Osteoblast (primary cell): ENCODE data around the gene PHOX2B. TPM values are rescaled to one million over a fixed set of nuclear protein-coding genes. Genes with fewer than 3 reads are reported as not detected.

ENCODE experiments used
- DNase-seq: peaks from one replicate; pipeline ENCODE4 v3.0.0; 2011; ENCODE audit warnings: low spot score, mixed read lengths; ENCODE audit not compliant: insufficient read length; ENCODE audit errors: missing footprints
- H2AFZ ChIP-seq: 2 replicates; pipeline ENCODE4 v1.6.0; 2011; ENCODE audit warnings: mild to moderate bottlenecking, low read length
- H3K27ac ChIP-seq: 2 replicates; pipeline ENCODE4 v1.5.1; 2011; ENCODE audit warnings: mild to moderate bottlenecking, low read depth, low read length, moderate library complexity
- H3K27me3 ChIP-seq: 2 replicates; pipeline ENCODE4 v1.6.0; 2012; ENCODE audit warnings: mild to moderate bottlenecking, control low read depth, inconsistent platforms, low read length, moderate library complexity; ENCODE audit not compliant: insufficient read depth
- H3K36me3 ChIP-seq: 2 replicates; pipeline ENCODE4 v1.5.1; 2011; ENCODE audit warnings: mild to moderate bottlenecking, low read length, control low read depth, moderate library complexity; ENCODE audit not compliant: insufficient read depth
- H3K4me1 ChIP-seq: 2 replicates; pipeline ENCODE4 v1.5.1; 2011; ENCODE audit warnings: mild to moderate bottlenecking, low read length, control low read depth, moderate library complexity; ENCODE audit not compliant: insufficient read depth
- H3K4me2 ChIP-seq: 2 replicates; pipeline ENCODE4 v1.6.0; 2011; ENCODE audit warnings: mild to moderate bottlenecking, low read length; ENCODE audit not compliant: insufficient read depth
- H3K4me3 ChIP-seq: fragments of 200-600 bp; sonication (generic); 3 replicates; pipeline ENCODE4 v1.5.1; 2012; ENCODE audit warnings: mild to moderate bottlenecking, low read length, inconsistent platforms; ENCODE audit not compliant: insufficient read depth
- H3K79me2 ChIP-seq: 2 replicates; pipeline ENCODE4 v1.6.0; 2012; ENCODE audit warnings: mild to moderate bottlenecking, low read length, control low read depth, inconsistent platforms; ENCODE audit not compliant: insufficient read depth
- H3K9me3 ChIP-seq: 2 replicates; pipeline ENCODE4 v1.5.1; 2011; ENCODE audit warnings: low read depth, low read length, control low read depth
- H4K20me1 ChIP-seq: 2 replicates; pipeline ENCODE4 v1.6.0; 2012; ENCODE audit warnings: mild to moderate bottlenecking, low read length, control low read depth; ENCODE audit not compliant: insufficient read depth
- CTCF ChIP-seq: IDR thresholded peaks from 2 replicates; pipeline ENCODE4 v1.5.1; 2011; ENCODE audit warnings: mild to moderate bottlenecking, low read depth, low read length, moderate library complexity; ENCODE audit errors: extremely low read depth
- total RNA-seq: library from RNA; depleted of rRNA; stranded (reverse); fragments of >200 nt; gene quantifications from 2 replicates; pipeline ENCODE4 v1.2.3, GENCODE V29; 2012

Gene PHOX2B
- total RNA-seq, 1 donor: not detected

GRCh38 chr4:41725254-41725653 is 23.3 kb downstream of the PHOX2B start:
- Histone ChIP-seq H3K79me2 (no peaks in the 10 kb centered on the region), H3K4me1 (no peaks in the 10 kb centered on the region), H3K4me2 (no peak overlapping the region), H3K4me3 (no peak overlapping the region), H3K9me3 (no peaks in the 10 kb centered on the region), H3K27ac (no peak overlapping the region), H3K27me3 (no peaks in the 10 kb centered on the region), H2AFZ (no peak overlapping the region), H3K36me3 (no peaks in the 10 kb centered on the region), H4K20me1 (no peaks in the 10 kb centered on the region)
- DNase-seq: no peak
- no peak for TF ChIP-seq CTCF

GRCh38 chr4:41723286-41723685 is 25.2 kb downstream of the PHOX2B start:
- H4K20me1 ChIP-seq: no peaks in the 10 kb centered on the region
- TF ChIP-seq CTCF: no peak
- H3K27ac ChIP-seq: no peak overlapping the region
- H3K36me3 ChIP-seq: no peaks in the 10 kb centered on the region
- H2AFZ ChIP-seq: no peak overlapping the region
- H3K4me3 ChIP-seq: no peak overlapping the region
- no peaks in the 10 kb centered on the region for H3K9me3 ChIP-seq
- no peak for DNase-seq
- H3K4me2 ChIP-seq: no peak overlapping the region
- no peaks in the 10 kb centered on the region for H3K79me2 ChIP-seq
- no peaks in the 10 kb centered on the region for H3K27me3 ChIP-seq
- peaks cover 4% of the 10 kb centered on the region for H3K4me1 ChIP-seq

GRCh38 chr4:41722181-41722580 is 26.3 kb downstream of the PHOX2B start:
- Histone ChIP-seq H3K4me2 (no peak overlapping the region), H3K27me3 (no peaks in the 10 kb centered on the region), H4K20me1 (no peaks in the 10 kb centered on the region), H3K36me3 (no peaks in the 10 kb centered on the region), H2AFZ (no peak overlapping the region), H3K4me3 (no peak overlapping the region), H3K79me2 (no peaks in the 10 kb centered on the region), H3K9me3 (no peaks in the 10 kb centered on the region), H3K4me1 (peaks cover 4% of the 10 kb centered on the region), H3K27ac (no peak overlapping the region)
- DNase-seq: no peak
- TF ChIP-seq CTCF: no peak

GRCh38 chr4:41719417-41719816 is 29.1 kb downstream of the PHOX2B start:
- no peak overlapping the region for H2AFZ ChIP-seq
- peaks cover 4% of the 10 kb centered on the region for H3K4me1 ChIP-seq
- DNase-seq: no peak
- no peaks in the 10 kb centered on the region for H3K79me2 ChIP-seq
- no peaks in the 10 kb centered on the region for H4K20me1 ChIP-seq
- H3K27me3 ChIP-seq: no peaks in the 10 kb centered on the region
- H3K4me3 ChIP-seq: no peak overlapping the region
- H3K9me3 ChIP-seq: no peaks in the 10 kb centered on the region
- no peak overlapping the region for H3K27ac ChIP-seq
- H3K36me3 ChIP-seq: no peaks in the 10 kb centered on the region
- no peak overlapping the region for H3K4me2 ChIP-seq
- TF ChIP-seq CTCF: no peak
